HG03135 (cell line): ENCODE measurements around the gene AKAP9.
"Not testable (repeated sequence)": the region's sequence is repeated elsewhere in the genome, so short reads cannot be mapped to it uniquely, and the experiment has no call there.

Experiments
- ATAC-seq: cut with Tn5 transposase; IDR thresholded peaks from one replicate; pipeline ENCODE4 v1.9.1; 2021; ENCODE audit warnings: mild to moderate bottlenecking, moderate library complexity; ENCODE audit not compliant: unreplicated experiment

Gene AKAP9

DNA sequence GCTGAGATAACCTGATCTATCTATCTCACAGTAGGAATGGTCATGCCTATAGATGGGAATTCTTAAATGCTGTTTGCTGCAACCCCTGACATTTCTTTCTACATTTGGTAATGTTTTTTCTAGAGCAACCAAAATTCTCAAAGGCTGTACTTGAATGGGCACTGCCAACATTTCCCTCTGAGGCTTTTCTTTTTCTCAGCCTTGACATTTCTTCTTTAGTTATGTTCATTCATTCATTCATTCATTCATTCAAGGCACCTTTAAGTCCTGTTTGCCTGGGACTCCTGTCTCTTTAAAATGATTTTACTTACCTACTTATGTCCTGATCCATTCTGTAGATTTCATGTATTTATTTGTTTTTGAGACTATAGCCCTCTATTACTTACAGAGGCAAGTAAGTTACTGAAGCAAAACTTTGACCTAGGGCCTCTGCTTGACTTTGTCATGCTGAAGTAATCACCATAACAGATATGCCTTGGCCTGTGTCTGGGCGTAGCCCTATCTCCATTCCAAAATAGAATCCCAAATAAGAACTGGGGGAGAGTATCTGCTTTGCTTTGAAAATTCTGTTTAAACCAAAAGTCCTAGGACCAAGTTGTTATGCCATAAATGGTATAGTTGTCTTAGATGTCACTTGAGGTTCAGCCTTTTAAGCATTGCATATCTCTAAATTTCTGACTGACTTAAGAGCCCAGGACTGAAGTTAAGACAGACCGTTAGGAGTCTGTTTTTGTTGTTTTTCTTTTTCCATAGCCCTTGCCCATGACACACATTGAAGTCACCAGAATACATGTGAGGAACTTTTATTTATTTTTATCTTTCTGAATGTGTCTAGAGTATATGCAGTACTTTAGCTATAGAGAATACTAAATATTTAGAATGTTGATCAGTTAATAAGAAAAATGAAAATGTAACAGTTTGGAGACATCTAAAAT is 59.2 kb downstream of the AKAP9 start:
- no peak for ATAC-seq

DNA sequence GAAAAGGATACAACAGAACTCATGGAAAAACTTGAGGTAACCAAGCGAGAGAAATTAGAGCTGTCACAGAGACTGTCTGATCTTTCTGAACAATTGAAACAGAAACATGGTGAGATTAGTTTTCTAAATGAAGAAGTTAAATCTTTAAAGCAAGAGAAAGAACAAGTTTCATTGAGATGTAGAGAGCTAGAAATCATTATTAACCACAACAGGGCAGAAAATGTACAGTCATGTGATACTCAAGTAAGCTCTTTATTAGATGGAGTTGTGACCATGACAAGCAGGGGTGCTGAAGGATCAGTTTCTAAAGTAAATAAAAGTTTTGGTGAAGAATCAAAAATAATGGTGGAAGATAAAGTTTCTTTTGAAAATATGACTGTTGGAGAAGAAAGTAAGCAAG is 62.1 kb downstream of the AKAP9 start:
- ATAC-seq, result peak; percentile 74

DNA sequence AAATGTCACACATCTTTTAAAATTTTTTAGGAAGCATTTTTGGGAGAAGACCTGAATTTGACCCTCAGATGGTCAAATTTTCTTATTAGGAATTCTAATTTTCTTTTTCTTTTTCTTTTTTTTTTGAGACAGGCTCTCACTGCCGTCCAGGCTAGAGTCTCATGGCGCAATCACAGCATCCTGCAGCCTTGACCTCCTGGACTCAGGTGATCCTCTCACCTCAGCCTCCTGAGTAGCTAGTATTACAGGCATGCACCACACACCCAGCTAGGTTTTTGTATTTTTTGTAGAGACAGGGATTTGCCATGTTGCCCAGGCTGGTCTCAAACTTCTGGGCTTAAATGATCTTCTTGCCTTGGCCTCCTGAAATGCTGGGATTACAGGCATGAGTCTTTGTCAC is 65.4 kb downstream of the AKAP9 start:
- ATAC-seq, result no peak

GRCh38 chr7:92010215-92010614 is 69.6 kb downstream of the AKAP9 start:
- no peak for ATAC-seq

GRCh38 chr7:92013611-92014010 is 72.9 kb downstream of the AKAP9 start:
- ATAC-seq, result no peak

DNA sequence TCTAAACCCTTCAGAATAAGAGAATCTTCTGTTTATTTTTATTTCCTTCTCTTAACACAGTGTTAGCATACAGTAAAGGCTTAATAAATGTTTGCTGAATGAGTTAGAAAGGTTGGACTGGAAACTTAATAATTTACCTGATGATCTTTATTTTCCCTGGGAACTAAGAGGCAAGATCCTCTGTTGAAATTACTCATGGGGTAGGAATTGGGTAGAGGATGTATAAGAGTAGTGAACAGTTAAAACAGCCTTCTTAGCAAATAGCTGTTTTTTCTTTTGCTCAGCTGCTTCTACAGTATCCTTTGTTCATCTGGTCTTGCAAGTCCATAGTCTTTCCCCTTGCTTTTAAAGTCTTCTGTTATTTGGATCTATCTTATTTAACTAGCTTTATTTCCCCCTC is 80.0 kb downstream of the AKAP9 start:
- no peak for ATAC-seq

DNA sequence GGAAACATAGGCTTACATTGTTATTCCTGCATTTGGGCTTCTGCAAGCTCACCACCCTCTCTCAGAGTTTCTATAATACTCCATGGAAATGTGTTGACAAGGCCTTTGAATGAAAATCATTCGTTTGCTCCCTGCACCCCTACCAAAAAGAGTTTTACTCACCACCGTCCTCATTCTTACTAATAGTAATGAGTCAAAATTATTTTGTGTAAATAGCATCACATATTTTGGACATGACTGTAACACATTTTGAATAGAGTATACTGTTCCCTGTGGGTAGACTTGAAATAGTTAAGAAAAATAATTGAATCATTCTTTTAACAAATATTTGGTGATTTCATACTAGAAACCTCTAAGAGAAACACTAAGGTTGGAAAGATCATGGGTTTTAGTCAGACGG is 84.6 kb downstream of the AKAP9 start:
- ATAC-seq, result no peak

DNA sequence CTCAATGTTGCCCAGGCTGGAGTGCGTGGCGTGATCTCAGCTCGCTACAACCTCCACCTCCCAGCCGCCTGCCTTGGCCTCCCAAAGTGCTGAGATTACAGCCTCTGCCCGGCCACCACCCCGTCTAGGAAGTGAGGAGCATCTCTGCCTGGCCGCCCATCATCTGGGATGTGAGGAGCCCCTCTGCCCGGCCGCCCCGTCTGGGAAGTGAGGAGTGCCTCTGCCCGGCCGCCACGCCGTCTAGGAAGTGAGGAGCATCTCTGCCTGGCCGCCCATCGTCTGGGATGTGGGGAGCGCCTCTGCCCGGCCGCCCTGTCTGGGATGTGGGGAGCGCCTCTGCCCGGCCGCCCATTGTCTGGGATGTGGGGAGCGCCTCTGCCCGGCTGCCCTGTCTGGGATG is 86.0 kb downstream of the AKAP9 start:
- not testable (repeated sequence) for ATAC-seq

- ATAC-seq, result not testable (repeated sequence)
Observed at GRCh38 chr7:92027128-92027527, 86.5 kb downstream of the AKAP9 start.

DNA sequence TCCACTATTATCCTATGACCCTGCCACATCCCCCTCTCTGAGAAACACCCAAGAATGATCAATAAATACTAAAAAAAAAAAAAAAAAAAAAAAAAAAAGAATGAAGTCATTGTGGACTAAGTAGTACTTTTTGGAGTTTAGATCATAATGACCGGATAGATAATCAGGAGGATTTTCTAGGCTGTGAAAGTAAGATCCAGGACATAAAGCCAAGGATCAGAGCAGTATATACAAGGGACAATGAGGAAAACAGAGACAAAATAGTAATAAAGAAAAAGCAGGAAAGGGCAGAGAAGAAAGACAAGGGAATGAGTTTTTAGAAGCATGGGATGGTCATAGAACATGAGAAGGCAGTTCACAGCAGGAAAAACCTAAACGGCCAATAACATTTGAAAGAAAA is 87.6 kb downstream of the AKAP9 start:
- no peak for ATAC-seq

DNA sequence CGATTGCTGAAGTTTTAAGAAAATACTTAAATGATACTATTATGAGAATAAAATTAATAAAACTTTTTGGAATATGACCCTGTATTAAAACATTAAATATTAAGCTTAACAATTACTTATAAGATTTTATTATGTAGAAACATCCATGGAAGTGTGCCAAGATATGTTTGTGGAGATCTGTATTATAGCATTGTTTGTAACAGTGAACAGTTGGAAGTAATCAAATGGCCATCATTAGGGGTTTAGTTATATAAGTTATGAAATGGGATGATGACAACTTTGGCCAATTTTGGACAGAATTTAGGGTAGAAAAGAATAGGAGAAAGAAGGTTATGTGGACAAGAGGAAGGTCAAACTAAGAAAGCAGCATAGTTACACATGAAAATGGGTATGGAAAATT is 88.0 kb downstream of the AKAP9 start:
- ATAC-seq, result no peak

DNA sequence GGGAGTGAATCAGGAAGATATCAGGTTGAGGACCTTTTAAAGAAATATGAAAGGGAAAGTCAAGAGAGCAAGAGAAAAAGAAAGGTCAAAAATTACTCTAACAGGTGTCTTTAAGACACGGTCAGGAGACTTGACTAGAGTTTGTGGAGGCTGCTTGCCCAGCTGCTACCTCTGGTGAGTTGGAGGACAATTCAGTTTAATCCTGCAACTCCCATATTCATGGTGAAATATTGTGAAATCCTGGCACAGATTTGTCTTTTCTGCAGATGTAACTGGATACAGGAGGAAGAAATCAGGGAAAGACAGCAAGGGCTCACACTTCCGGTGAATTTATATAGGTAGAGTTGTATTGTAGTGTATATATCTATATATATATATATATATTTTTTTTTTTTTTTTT is 93.5 kb downstream of the AKAP9 start:
- no peak for ATAC-seq

- ATAC-seq, result no peak
Observed at GRCh38 chr7:92035576-92035975, 94.9 kb downstream of the AKAP9 start.

GRCh38 chr7:92039900-92040299 is 99.2 kb downstream of the AKAP9 start:
- ATAC-seq, result no peak

GRCh38 chr7:92042056-92042737 is 101.5 kb downstream of the AKAP9 start:
- no peak for ATAC-seq

DNA sequence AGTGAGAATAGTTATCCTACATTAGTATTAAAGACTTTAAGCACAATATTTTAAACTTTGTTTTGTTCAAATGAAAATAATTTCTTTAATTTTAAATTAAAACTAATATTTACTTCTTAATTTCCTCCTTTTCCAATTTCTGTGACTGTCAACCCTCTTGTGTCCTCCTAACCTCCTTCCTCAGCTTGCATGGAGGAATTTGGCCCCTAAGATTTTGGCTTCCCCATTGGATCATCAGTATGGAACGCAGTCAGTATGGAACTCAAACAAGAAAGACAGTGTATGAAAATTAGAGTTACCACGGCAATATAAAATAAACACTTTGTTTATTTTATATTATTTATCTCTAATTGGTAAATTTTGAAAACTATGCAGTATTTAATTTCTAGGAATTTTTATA is 102.4 kb downstream of the AKAP9 start:
- no peak for ATAC-seq

DNA sequence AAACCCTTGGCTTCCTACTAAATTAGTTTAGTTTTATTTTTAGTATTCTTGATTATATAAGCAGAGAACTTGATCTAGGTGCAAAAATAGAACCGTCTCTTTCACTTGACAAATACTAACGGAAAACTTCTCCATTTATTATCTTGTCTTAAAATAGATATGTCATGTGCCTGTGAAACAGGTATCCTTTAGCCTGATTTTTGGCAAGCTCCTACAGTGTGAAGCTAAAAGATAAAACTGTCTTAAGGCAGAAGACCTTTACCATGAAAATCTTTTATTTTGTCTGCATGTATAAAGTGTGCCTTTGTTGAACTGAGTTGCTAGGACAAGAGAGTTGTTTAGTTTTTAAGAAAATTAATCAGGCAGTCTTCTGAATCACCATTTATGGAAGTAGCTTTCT is 103.0 kb downstream of the AKAP9 start:
- ATAC-seq, result no peak

DNA sequence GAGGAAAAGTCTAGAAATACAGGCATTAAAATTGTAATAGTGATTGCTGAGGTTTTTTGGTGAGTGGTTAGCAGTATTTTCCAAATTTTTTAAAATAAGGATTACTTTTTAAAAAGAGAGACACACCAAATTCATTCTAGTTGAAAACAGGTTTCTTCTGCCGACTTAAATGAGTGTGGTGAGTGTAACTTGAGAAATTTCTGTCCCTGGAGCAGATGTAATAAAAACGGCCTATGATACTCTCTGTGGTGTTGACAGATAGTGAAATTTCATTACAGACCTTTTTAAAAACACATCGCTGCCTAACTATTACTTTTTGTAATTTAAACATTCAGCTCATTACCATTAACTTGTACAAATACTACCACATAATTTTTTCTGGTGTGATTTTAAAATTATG is 103.5 kb downstream of the AKAP9 start:
- ATAC-seq, result no peak

- no peak for ATAC-seq
Observed at GRCh38 chr7:92044940-92045339, 104.3 kb downstream of the AKAP9 start.

- no peak for ATAC-seq
Observed at GRCh38 chr7:92051655-92052054, 111.0 kb downstream of the AKAP9 start.

GRCh38 chr7:92052159-92052558 is 111.5 kb downstream of the AKAP9 start:
- no peak for ATAC-seq

DNA sequence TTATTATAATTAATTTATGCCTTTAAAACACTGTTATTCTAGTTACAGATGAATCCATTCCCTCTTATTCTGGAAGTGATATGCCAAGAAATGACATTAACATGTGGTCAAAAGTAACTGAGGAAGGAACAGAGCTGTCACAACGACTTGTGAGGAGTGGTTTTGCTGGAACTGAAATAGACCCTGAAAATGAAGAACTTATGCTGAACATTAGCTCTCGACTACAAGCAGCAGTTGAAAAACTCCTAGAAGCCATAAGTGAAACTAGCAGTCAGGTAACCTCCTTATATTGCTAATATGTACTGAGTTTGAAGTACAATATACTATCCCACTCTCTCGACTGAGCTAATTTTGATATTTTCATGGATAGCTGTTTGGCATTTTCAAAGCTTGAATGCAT is 112.0 kb downstream of the AKAP9 start:
- ATAC-seq, result no peak
